NB4 (cell line): Measurements from ENCODE around the gene ADARB2.

Source experiments
- MYC ChIP-seq: IDR thresholded peaks from 2 replicates; pipeline ENCODE4 v1.6.1; 2011; ENCODE audit warnings: low read depth, low read length
- POLR2A ChIP-seq: IDR thresholded peaks from 2 replicates; pipeline ENCODE4 v1.6.1; 2011; ENCODE audit warnings: mild to moderate bottlenecking; ENCODE audit not compliant: insufficient read length; ENCODE audit errors: extremely low read depth
- TF ChIP-seq, protein P1 (sequence below): IDR thresholded peaks from one replicate; pipeline ENCODE4 v1.5.1; 2012; ENCODE audit warnings: low read depth, low read length
- TF ChIP-seq, protein P2 (sequence below): IDR thresholded peaks from 2 replicates; pipeline ENCODE4 v1.6.1; 2011; ENCODE audit warnings: low read depth, low read length

DNA sequence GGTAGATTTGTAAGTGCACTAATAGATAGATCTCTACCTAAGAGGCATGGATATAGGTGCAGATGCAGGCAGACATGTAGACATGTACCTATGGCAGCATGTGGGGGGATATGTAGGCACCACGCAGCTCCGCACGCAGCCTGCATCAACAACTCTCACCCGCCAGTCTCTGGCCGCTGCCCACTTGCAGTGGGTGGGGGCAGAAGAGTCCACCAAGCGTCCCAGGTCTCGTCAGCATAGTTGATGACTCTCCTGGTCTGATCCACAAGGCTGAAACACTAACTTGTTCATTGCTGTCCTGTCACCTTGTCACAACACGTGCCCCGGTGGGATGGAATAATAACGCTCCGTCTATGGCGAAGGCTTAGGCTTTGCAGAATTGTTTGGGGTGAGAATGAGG lies 252.0 kb downstream of the ADARB2 start:
- TF ChIP-seq POLR2A (no peak), MYC (no peak)
- TF ChIP-seq, protein P1, sequence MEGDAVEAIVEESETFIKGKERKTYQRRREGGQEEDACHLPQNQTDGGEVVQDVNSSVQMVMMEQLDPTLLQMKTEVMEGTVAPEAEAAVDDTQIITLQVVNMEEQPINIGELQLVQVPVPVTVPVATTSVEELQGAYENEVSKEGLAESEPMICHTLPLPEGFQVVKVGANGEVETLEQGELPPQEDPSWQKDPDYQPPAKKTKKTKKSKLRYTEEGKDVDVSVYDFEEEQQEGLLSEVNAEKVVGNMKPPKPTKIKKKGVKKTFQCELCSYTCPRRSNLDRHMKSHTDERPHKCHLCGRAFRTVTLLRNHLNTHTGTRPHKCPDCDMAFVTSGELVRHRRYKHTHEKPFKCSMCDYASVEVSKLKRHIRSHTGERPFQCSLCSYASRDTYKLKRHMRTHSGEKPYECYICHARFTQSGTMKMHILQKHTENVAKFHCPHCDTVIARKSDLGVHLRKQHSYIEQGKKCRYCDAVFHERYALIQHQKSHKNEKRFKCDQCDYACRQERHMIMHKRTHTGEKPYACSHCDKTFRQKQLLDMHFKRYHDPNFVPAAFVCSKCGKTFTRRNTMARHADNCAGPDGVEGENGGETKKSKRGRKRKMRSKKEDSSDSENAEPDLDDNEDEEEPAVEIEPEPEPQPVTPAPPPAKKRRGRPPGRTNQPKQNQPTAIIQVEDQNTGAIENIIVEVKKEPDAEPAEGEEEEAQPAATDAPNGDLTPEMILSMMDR, result no peak
- TF ChIP-seq, protein P2, sequence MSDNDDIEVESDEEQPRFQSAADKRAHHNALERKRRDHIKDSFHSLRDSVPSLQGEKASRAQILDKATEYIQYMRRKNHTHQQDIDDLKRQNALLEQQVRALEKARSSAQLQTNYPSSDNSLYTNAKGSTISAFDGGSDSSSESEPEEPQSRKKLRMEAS, result no peak
